Brain pericyte (primary cell): Measurements from ENCODE around the gene FAM111A.
"Not testable (repeated sequence)": the region's sequence is repeated elsewhere in the genome, so short reads cannot be mapped to it uniquely, and the experiment has no call there.

ENCODE experiments used
- DNase-seq: peaks from one replicate; pipeline ENCODE4 v3.0.0-alpha.2; 2012; ENCODE audit warnings: low read depth, low spot score

Gene FAM111A

GRCh38 chr11:59142530-59143507 lies at the start of gene FAM111A:
TSS of gene FAM111A (plus strand) at chr11:59142856. CDS start at chr11:59148873, 6,017 bp downstream.
- DNase-seq = peak; percentile 54

DNA sequence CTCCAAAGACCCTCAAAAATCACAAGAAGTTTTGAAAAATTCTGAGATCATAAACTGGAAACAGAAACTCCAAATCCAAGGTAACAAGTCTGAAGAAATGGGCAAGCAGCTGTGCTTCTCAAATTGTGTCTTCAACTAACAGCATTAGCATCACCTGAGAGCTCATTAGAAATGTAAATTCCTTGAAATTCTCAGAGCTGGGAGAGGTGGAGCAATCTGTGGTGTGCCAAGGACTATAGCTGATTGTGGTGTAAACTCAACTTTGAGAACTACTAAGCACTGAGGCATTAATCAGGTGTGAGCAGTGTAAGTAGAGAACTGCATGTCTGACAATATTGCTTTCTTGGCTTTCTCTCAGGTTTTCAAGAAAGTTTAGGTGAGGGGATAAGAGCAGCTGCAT lies 49.1 kb upstream of the FAM111A start:
- DNase-seq = not testable (repeated sequence)

DNA sequence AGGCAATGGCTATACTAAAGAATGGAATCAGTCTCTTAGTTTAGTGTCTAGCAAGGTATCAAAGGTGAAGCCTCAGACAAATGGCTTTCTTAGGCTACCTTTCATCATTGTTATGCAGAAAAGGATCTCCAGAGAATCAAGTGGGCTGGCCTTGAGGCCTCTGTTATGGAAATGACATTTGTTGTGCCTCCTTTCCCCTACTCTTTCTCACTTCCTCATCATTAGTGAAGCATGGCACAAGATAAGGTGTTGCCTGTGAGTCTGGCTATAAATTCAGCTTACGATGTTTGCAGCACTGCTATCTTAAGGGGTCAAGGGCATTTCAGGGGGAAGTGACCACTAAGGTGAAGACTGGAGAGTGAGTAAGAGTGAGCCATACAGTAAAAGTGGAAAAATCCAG lies 47.4 kb upstream of the FAM111A start:
- not testable (repeated sequence) for DNase-seq

DNA sequence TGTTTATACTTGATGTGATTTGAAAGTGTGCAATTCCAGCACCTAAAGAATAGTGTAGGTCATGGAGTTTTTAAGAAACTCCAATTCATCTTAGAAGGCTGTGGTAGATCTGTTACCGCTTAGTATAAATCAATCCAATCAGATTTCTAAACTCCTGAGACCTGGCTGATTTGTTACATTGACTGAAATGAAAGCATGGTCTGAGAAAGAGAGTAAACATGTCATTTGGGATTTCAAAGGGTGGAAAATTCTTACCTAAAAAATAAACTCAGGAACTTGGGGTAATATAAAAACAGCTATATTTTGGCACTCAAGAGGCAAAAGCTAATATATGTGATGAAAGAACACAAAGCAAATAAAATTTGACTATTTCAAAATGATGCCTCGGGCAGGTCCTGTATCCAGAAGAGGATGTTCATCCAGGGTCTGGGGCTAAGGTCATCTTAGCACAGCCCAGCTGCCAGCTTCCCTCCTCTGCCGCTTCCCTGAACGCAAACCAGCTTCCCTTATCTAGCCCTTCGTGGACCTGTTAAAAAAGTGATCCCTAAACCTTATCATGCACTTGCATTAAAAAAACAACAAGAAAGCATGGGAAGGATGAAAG lies 46.6 kb upstream of the FAM111A start:
- not testable (repeated sequence) for DNase-seq

- peak; percentile 11 for DNase-seq
Observed at GRCh38 chr11:59097113-59097708, 45.4 kb upstream of the FAM111A start.

- not testable (repeated sequence) for DNase-seq
Observed at GRCh38 chr11:59097938-59098337, 44.7 kb upstream of the FAM111A start.

GRCh38 chr11:59102259-59102765 lies 40.3 kb upstream of the FAM111A start:
- DNase-seq = no peak

- peak; percentile 78 for DNase-seq
Observed at GRCh38 chr11:59106363-59107336, 36.0 kb upstream of the FAM111A start, which contains the start of gene FAM111B. TSS of gene FAM111B (plus strand) at chr11:59107237. CDS start at chr11:59109626, 2,389 bp downstream.

- not testable (repeated sequence) for DNase-seq
Observed at GRCh38 chr11:59107721-59108120, 34.9 kb upstream of the FAM111A start.

DNA sequence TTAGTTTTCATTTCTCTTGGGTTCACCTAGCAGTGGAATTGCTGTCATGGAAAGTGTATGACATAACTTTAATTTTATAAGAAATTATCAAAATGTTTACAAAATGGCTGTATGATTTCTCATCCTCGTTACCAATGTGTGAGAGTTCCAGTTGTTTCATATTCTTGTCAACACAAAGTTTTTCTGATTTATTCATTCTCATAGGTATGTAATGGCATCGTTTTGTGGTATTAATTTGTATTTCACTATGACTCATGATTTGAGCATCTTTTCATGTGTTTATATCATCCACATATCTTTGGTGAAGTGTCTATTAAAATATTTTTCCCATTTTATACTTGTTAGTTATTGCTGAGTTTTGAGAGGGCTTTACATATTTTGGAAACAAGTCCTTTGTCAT lies 30.2 kb upstream of the FAM111A start:
- DNase-seq = no peak

GRCh38 chr11:59114344-59114743 lies 28.3 kb upstream of the FAM111A start:
- DNase-seq = no peak

- DNase-seq = no peak
Observed at GRCh38 chr11:59115553-59115952, 27.1 kb upstream of the FAM111A start.

- no peak for DNase-seq
Observed at GRCh38 chr11:59117774-59118173, 24.9 kb upstream of the FAM111A start.

- no peak for DNase-seq
Observed at GRCh38 chr11:59119826-59120225, 22.8 kb upstream of the FAM111A start.

GRCh38 chr11:59135648-59136461 lies 6.8 kb upstream of the FAM111A start:
- DNase-seq = peak; percentile 47

DNA sequence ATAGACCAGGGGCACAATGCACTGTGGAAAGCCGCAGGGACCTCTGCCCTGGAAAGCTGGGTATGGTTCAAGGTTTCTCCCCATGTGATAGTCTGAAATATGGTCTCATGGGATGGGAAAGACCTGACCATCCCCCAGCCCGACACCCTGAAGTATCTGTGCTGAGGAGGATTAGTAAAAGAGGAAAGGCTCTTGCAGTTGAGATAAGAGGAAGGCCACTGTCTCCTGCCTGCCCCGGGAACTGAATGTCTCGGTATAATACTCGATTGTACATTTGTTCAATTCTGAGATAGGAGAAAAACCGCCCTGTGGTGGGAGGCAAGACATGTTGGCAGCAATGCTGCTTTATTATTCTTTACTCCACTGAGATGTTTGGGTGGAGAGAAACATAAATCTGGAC lies 6.1 kb upstream of the FAM111A start:
- DNase-seq = not testable (repeated sequence)

DNA sequence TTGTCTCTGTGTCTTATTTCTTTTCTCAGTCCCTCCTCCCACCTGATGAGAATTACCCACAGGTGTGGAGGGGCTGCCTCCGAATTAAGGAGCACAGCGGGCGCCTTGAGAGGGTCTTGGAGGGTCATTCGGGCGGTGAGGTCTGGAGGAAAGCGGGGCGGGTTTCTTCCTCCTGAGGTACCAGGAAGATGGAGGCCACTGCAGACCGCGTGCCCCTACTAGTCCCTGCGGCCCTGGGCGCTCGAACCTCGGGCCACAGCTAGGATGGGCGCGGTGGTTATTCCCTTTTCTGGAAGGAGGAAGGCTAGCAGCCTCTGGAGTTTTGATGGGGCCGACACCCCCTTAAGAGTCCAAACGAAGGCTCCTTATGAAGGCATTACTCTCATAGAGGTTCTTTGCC lies 5.5 kb upstream of the FAM111A start:
- no peak for DNase-seq

DNA sequence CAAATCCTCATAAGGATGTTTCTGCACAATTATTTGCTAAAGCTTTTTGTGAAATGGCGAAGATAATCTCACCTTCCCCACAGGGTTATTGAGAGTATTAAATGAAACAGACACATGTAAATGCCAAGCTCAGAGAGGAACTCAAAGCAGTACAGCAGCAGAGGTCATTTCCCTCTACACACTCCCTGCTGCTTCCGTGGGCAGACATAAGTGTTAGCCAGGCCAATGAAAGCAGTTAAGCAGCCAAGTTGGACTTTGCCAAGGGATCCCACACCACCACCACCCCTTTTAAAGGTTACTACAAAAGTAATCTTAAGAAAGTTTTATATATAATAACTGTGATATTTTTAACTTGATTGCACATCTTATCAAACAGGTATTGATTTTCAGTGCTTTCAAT lies 4.0 kb upstream of the FAM111A start:
- no peak for DNase-seq

DNA sequence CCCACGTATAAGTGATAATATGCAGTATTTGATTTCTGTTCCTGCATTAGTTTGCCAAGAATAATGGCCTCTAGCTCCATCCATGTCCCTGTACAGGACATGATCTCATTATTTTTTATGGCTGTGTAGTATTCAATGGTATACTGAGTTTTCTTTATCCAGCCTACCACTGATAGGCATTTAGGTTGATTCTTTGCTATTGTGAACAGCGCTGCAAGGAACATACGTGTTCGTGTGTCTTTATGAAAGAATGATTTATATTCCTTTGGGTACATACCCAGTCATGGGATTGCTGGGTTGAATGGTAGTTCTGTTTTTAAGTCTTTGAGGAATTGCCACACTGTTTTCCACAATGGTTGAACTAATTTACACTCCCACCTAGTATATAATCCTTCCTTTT lies 1.5 kb upstream of the FAM111A start:
- no peak for DNase-seq
